Measurements from ENCODE around the gene ITGAL.
"Not testable (repeated sequence)": the region's sequence is repeated elsewhere in the genome, so short reads cannot be mapped to it uniquely, and the experiment has no call there.

ITGAL gene

GRCh38 chr16:30472328-30472942 lies at the start of gene ITGAL:
TSS of gene ITGAL (plus strand) at chr16:30472742. CDS start at chr16:30472838, 96 bp downstream.
- peak; percentile 81 for DNase-seq (ENCODE audit: low read depth)

- DNase-seq (ENCODE audit: low read depth): no peak
Observed at GRCh38 chr16:30428055-30428454, 44.5 kb upstream of the ITGAL start.

GRCh38 chr16:30429418-30429677 lies 43.2 kb upstream of the ITGAL start:
- DNase-seq (ENCODE audit: low read depth): no peak

GRCh38 chr16:30429678-30430427 lies 42.7 kb upstream of the ITGAL start, which contains the start of gene DCTPP1:
TSS of gene DCTPP1 (minus strand) at chr16:30430030. CDS start at chr16:30429980, 50 bp downstream.
- peak; percentile 90 for DNase-seq (ENCODE audit: low read depth)

- DNase-seq (ENCODE audit: low read depth): no peak
Observed at GRCh38 chr16:30430428-30430970, 42.0 kb upstream of the ITGAL start.

- DNase-seq (ENCODE audit: low read depth): no peak
Observed at GRCh38 chr16:30434852-30435251, 37.7 kb upstream of the ITGAL start.

GRCh38 chr16:30437511-30438046 lies 35.0 kb upstream of the ITGAL start:
- DNase-seq (ENCODE audit: low read depth): no peak

GRCh38 chr16:30438835-30439234 lies 33.7 kb upstream of the ITGAL start:
- DNase-seq (ENCODE audit: low read depth): no peak

GRCh38 chr16:30439720-30440348 lies 32.7 kb upstream of the ITGAL start:
- DNase-seq (ENCODE audit: low read depth): no peak

GRCh38 chr16:30443631-30444030 lies 28.9 kb upstream of the ITGAL start:
- DNase-seq (ENCODE audit: low read depth): no peak

- DNase-seq (ENCODE audit: low read depth): no peak
Observed at GRCh38 chr16:30444231-30445148, 28.1 kb upstream of the ITGAL start.

GRCh38 chr16:30445149-30445407 lies 27.5 kb upstream of the ITGAL start:
- DNase-seq (ENCODE audit: low read depth): no peak

- DNase-seq (ENCODE audit: low read depth): peak; percentile 95
Observed at GRCh38 chr16:30445408-30446202, 26.9 kb upstream of the ITGAL start, which contains the start of gene SEPHS2. TSS of gene SEPHS2 (minus strand) at chr16:30445874. CDS start at chr16:30445727, 147 bp downstream.

- DNase-seq (ENCODE audit: low read depth): no peak
Observed at GRCh38 chr16:30446203-30446595, 26.3 kb upstream of the ITGAL start.

GRCh38 chr16:30447512-30448226 lies 24.9 kb upstream of the ITGAL start:
- no peak for DNase-seq (ENCODE audit: low read depth)

GRCh38 chr16:30449116-30449435 lies 23.5 kb upstream of the ITGAL start:
- DNase-seq (ENCODE audit: low read depth): no peak

GRCh38 chr16:30452709-30453580 lies 19.6 kb upstream of the ITGAL start:
- not testable (repeated sequence) for DNase-seq (ENCODE audit: low read depth)

- no peak for DNase-seq (ENCODE audit: low read depth)
Observed at GRCh38 chr16:30456302-30456701, 16.2 kb upstream of the ITGAL start.

- DNase-seq (ENCODE audit: low read depth): no peak
Observed at GRCh38 chr16:30457256-30457655, 15.3 kb upstream of the ITGAL start.
